Measurements from ENCODE around the gene AHNAK.
"Not testable (repeated sequence)": the region's sequence is repeated elsewhere in the genome, so short reads cannot be mapped to it uniquely, and the experiment has no call there.

AHNAK gene

DNA sequence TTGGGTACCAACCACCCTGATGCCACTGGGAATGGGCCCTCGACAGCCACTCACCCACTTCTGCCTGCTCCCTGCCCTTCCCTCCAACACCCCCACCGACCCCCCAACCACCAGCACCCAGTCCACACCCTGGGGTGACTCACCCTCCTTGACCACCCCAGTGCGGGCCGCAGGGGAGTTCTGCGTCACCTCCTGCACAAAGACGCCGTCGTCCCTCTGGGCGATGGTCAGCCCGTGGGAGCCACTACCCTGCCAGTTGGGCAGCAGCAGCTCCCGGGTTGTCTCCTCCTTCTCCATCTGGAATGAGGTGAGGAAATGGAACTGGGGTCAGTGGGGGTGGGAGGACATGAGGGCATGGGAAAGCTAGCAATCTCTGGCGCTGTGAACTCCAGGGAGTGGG, 10.8 kb downstream of the AHNAK start:
- no peak for DNase-seq (ENCODE audit: low spot score)

GRCh38 chr11:62534779-62535545, 11.6 kb downstream of the AHNAK start:
- no peak for DNase-seq (ENCODE audit: low spot score)

DNA sequence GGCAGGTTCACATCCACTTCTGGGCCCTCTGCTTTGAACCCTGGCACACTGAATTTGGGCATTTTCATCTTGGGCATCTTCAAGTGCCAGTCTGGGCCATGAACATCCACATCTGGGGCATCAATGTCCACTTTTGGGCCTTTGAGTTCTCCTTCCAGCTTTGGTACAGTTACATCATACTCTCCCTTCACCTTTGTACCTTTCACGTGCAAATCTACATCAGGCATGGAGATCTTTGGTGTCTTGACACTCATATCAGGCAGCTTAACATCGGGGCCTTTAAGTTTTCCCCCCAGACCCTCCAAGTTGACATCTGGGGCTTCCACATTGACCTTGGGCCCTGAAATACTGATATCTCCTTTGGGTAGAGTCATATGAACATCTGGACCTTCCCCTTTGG, 14.5 kb downstream of the AHNAK start:
- no peak for DNase-seq (ENCODE audit: low spot score)

DNA sequence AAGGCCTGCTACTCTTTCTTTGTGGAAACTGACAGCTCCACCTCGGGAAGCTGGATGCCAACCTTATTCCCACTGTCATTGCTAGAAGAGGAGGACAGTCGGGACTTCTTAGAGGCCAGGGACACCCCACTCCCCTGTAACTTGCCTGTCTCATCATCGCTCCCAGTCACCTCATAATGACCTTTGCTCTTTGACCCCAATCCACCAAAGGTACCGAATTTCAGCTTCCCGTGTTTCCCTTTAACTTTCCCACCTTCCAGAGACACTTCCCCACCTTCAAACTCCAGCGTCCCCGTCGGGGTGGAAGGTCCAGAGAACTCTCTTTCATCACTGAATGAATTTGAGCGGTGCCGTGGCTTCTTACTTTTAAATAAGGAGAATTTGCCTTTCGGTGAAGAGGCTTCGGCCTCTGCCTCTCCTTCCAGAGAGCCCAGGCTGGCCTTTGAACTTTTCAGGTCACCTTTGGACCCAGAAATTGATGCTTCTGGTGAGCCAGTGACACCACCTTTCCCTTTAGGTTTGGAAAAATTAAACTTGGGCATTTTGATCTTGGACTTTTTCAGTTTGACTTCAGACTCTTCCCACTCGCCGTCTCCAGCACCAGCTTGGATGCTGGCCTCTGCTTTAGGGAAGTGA, 29.8 kb downstream of the AHNAK start:
- no peak for DNase-seq (ENCODE audit: low spot score)

DNA sequence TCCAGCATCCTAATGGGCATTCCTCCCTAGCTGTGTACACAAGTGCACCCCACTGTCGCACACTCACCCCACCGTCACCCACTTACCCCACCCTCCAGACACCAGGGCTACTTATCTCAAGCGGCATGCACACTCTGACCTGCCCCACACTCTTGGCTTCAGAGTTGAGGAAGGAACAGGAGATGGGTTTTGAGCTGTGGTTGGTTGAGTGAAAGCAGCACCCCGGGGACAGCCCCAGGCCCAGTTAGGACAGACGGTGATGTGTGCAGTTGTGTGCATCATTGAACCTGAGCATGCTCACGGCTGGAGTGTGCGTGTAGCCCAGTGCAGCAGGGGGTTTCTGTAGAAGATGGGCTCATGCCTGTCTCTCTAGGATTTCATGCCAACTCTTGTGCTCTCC, 32.5 kb downstream of the AHNAK start:
- no peak for DNase-seq (ENCODE audit: low spot score)

- DNase-seq (ENCODE audit: low spot score): no peak
Measured at GRCh38 chr11:62513626-62514025, 33.0 kb downstream of the AHNAK start.

- DNase-seq (ENCODE audit: low spot score): no peak
Measured at GRCh38 chr11:62512961-62513360, 33.6 kb downstream of the AHNAK start.

GRCh38 chr11:62508336-62509058, 38.1 kb downstream of the AHNAK start:
- peak; percentile 85 for DNase-seq (ENCODE audit: low spot score)

DNA sequence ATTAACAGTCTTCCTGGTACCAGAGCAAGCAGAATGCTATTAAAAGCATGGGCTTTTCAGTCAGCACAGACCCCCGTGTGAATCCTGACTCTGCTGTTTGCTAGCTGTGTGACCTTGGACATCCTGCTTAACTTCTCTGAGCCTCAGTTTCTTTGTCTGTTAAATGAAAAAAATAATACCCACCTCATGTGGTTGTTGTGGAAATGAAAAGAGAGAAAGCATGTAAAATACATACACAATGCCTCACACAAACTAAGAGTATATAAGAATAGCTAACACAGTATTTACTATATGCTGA, 39.5 kb downstream of the AHNAK start:
- no peak for DNase-seq (ENCODE audit: low spot score)

DNA sequence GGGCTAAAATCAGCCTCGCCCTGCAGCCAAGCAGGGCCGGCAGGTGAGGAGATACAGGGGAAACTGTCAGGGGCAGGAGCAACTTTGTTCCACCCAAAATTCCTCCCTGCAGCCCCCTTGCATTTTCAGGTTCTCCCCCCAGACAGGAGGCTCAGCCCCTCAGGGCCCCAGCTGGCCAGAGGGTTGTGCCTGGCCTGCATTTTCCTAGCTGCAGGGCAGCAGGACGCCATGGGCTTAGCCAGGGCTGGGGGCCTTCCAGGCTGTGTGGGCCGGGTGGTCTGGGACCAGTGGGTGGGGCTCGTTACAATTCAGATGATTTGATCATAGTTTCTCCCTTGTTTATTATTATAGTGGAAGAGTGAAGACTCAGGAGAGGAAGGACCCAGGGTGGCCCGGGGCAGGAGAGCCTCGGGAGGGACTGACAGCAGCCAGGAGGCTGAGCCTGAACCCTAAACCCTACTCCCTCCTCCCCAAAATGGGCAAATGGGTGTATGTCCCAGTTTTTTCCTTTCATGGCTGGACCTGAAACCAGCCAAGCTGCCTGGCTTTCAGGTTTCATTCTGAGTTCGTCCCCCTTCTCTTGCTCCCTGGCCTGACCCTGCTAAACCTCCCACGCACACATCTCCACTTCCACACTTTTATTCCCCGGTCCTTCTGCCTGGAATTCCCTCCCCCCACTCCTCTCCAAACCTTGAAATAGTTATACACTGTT, 40.0 kb downstream of the AHNAK start:
- no peak for DNase-seq (ENCODE audit: low spot score)

- DNase-seq (ENCODE audit: low spot score): no peak
Measured at GRCh38 chr11:62505440-62506091, 41.0 kb downstream of the AHNAK start.

GRCh38 chr11:62505059-62505439, 41.6 kb downstream of the AHNAK start:
- no peak for DNase-seq (ENCODE audit: low spot score)

- no peak for DNase-seq (ENCODE audit: low spot score)
Measured at GRCh38 chr11:62504158-62504973, 42.2 kb downstream of the AHNAK start.

- no peak for DNase-seq (ENCODE audit: low spot score)
Measured at GRCh38 chr11:62502030-62502730, 44.4 kb downstream of the AHNAK start.

- no peak for DNase-seq (ENCODE audit: low spot score)
Measured at GRCh38 chr11:62501432-62501891, 45.1 kb downstream of the AHNAK start.

- DNase-seq (ENCODE audit: low spot score): no peak
Measured at GRCh38 chr11:62500650-62501030, 46.0 kb downstream of the AHNAK start.

DNA sequence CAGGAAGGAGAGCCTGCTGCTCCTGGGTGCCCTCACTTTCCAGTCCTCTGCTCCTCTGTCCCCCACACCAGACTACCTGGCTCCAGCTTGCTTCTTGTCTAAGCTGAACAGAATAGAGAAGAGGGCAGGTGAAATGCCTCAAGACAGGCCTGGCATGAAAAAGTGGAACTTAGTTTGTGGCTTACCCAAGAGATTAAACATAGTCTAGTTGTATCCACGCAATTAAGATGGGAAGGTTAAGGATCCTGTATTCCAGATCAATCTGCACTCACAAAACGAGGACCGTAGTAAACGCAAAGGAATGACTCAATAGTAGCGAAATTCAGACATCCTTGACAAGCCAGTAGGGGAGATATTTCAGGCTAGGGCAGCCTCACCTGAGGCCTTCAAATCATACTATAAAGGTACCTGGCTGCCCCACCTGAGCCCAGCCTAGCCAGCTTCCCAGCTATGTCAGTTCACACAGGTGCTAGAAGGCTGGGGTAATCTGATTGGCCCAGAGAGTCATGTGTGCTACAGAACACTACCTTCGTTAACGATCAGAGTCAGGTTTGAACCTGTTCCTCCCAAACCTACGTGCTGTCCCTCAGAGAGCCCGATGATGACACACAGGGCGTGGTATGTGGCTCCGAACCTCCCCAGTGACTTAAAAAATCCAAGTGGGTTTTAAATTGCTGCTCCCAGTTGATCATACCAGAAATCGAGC, 46.5 kb downstream of the AHNAK start:
- peak; percentile 81 for DNase-seq (ENCODE audit: low spot score)

- DNase-seq (ENCODE audit: low spot score): not testable (repeated sequence)
Measured at GRCh38 chr11:62499311-62499943, 47.2 kb downstream of the AHNAK start.

DNA sequence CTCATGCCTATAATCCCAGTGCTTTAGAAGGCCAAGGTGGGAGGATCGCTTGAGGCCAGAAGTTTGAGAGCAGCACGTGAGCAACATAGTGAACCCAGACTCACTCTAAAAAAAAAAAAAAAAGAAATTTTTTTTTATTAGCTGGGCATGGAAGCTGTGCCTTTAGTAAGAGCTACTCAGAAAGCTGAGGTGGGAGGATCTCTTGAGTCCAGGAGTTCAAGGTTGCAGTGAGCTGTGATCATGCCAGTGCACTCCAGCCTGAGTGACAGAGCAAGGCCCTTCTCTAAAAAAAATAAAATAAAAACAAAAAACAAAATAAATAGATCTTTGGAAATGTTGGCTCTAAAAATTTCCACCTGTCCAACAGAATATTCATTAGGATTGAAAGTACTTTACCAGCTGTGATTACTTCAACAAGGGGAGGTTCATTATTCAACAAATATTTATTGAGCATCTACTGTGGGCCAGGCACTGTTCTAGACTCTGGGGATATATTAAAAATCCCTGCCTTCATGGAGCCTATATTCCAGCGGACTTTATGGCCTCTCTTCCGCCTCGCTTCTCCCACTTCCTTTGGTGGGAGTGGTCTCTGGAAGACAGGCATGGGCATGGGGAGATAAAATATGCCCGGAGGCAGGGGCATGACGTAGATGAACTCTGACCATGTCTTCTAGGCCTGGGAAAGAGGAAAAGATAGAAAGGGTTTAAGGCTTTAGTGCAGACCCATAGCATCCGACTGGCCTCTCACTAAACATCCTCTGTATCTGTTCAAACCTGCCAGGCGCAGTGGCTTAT, 47.9 kb downstream of the AHNAK start:
- no peak for DNase-seq (ENCODE audit: low spot score)
